ENCODE measurements around the gene ZNF718. TPM values are rescaled to one million over a fixed set of nuclear protein-coding genes. Genes with fewer than 3 reads are reported as not detected.
"Not testable (repeated sequence)": the region's sequence is repeated elsewhere in the genome, so short reads cannot be mapped to it uniquely, and the experiment has no call there.

The ZNF718 gene
- total RNA-seq, 1 donor from 2014 or later, result 10.5 TPM

- Mint-ChIP-seq H3K4me3 (no peak overlapping the region), H3K27ac (no peak overlapping the region), H3K27me3 (no peaks in the 10 kb centered on the region), H3K9me3 (peaks cover 31% of the 10 kb centered on the region), H3K36me3 (peaks cover 5% of the 10 kb centered on the region), H3K4me1 (ENCODE audit: unreplicated experiment) (no peaks in the 10 kb centered on the region)
- no peak for DNase-seq (ENCODE audit: extremely low spot score, unreplicated experiment)
- TF ChIP-seq CTCF (conservative IDR thresholded peaks at IDR 0.05), result no peak
These were observed 49.5 kb downstream of the ZNF718 start for GRCh38 chr4:173666-174314.

DNA sequence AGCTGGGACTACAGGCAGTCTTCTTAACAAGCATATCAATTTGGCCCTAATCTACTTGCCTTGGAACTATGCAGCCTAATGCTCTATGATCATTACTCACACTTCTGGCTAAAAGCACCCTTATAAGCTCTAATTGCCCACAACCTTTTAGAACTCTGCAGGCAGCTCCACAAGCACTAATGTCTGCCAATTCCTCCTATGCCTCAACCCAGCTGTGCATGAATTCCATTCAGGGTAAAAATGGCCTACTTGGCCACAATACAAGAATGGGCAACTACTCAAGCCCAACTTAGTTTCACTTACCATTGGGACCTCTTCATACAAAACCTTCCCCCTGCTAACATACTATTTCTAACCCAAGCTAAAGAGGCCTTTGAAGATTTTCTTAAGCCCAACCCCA, 51.7 kb downstream of the ZNF718 start:
- TF ChIP-seq CTCF (conservative IDR thresholded peaks at IDR 0.05), result no peak
- H3K4me3 Mint-ChIP-seq, result no peak overlapping the region
- no peaks in the 10 kb centered on the region for H3K4me1 Mint-ChIP-seq (ENCODE audit: unreplicated experiment)
- no peaks in the 10 kb centered on the region for H3K36me3 Mint-ChIP-seq
- no peak for DNase-seq (ENCODE audit: extremely low spot score, unreplicated experiment)
- no peaks in the 10 kb centered on the region for H3K27me3 Mint-ChIP-seq
- H3K9me3 Mint-ChIP-seq, result peaks cover 39% of the 10 kb centered on the region
- no peak overlapping the region for H3K27ac Mint-ChIP-seq

DNA sequence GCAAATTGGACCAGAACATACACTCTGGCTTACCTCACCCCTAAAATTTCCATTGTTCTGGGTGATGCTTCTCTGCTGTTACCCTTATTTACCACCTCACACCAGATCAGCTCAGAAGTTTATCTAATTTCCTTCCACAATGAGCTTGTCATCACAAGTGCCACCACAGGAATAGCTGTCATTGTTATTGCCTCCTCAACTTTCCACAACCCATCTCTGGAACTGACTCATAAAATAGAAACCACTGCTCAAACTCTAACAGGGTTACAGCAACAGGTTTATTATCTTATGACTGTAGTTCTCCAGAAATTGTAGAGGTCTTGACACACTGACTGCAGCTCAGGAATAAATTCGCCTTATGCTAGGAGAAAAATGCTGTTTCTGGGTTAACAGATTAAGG, 52.7 kb downstream of the ZNF718 start:
- Mint-ChIP-seq H3K4me3 (no peak overlapping the region), H3K9me3 (peaks cover 39% of the 10 kb centered on the region), H3K4me1 (ENCODE audit: unreplicated experiment) (no peaks in the 10 kb centered on the region), H3K27ac (no peak overlapping the region), H3K27me3 (no peaks in the 10 kb centered on the region), H3K36me3 (no peaks in the 10 kb centered on the region)
- TF ChIP-seq CTCF (conservative IDR thresholded peaks at IDR 0.05), result no peak
- DNase-seq (ENCODE audit: extremely low spot score, unreplicated experiment), result no peak

DNA sequence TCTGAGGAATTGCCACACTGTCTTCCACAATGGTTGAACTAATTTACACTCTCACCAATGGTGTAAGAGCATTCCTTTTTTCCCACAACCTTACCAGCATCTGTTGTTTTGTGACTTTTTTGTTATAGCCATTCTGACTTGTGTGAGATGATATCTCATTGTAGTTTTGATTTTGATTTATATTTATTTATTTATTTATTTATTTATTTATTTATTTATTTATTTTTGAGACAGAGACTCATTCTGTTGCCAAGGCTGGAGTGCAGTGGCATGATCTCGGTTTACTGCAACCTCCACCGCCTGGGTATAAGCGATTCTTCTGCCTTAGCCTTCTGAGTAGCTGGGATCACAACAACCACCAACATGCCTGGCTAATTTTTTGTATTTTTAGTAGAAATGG, 57.9 kb downstream of the ZNF718 start:
- H3K9me3 Mint-ChIP-seq, result peaks cover 23% of the 10 kb centered on the region
- not testable (repeated sequence) for H3K4me3 Mint-ChIP-seq; H3K4me1 Mint-ChIP-seq (ENCODE audit: unreplicated experiment); H3K36me3 Mint-ChIP-seq; H3K27me3 Mint-ChIP-seq; H3K27ac Mint-ChIP-seq; DNase-seq (ENCODE audit: extremely low spot score, unreplicated experiment)

DNA sequence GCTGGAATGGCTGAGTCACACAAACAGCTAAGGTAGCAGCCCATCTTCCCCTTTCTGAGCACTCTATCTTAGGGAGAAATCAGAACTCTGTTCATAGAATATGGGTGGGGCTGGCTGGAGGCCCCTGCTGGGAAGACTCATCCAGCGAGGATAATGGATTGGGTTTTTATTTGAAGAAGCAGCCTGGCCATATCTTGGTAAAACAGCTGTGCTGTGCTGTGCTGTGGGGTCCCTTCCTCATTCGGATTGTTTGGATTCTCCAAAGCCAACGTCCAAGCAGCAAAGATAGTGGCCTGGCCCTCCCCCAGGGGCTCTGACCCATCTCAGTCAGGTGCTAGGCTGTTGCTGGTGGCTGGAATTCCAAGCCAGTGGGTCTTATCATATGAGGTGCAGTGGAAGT, 63.8 kb downstream of the ZNF718 start:
- no peak for TF ChIP-seq CTCF (conservative IDR thresholded peaks at IDR 0.05)
- Mint-ChIP-seq H3K27ac (no peak overlapping the region), H3K9me3 (peaks cover 12% of the 10 kb centered on the region), H3K27me3 (no peaks in the 10 kb centered on the region), H3K4me3 (no peak overlapping the region), H3K4me1 (ENCODE audit: unreplicated experiment) (no peaks in the 10 kb centered on the region), H3K36me3 (no peaks in the 10 kb centered on the region)
- DNase-seq (ENCODE audit: extremely low spot score, unreplicated experiment), result no peak

GRCh38 chr4:195159-195558, 70.9 kb downstream of the ZNF718 start:
- not testable (repeated sequence) for H3K36me3 Mint-ChIP-seq; H3K27me3 Mint-ChIP-seq; H3K4me1 Mint-ChIP-seq (ENCODE audit: unreplicated experiment); H3K4me3 Mint-ChIP-seq; DNase-seq (ENCODE audit: extremely low spot score, unreplicated experiment); H3K27ac Mint-ChIP-seq
- peaks cover 22% of the 10 kb centered on the region for H3K9me3 Mint-ChIP-seq

DNA sequence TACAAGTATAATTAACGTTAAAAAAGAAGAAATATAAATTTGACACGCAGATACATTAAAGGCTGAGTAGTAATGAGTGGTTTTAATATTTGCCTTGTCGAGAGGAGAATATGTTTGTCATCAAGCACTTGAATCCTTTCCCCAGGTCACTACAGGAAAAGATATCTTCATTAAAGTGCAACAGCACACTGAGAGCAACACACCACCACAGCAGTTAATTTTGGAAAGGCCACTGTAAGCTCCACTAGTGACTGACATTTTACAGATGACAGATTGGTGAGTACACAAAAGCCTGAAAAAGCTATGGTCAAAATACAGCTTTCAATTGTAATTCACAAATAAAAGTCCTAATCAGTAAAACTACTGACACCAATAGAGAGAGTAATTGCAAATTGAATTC, 76.6 kb downstream of the ZNF718 start:
- DNase-seq (ENCODE audit: extremely low spot score, unreplicated experiment), result no peak
- H3K9me3 Mint-ChIP-seq, result peaks cover 22% of the 10 kb centered on the region

DNA sequence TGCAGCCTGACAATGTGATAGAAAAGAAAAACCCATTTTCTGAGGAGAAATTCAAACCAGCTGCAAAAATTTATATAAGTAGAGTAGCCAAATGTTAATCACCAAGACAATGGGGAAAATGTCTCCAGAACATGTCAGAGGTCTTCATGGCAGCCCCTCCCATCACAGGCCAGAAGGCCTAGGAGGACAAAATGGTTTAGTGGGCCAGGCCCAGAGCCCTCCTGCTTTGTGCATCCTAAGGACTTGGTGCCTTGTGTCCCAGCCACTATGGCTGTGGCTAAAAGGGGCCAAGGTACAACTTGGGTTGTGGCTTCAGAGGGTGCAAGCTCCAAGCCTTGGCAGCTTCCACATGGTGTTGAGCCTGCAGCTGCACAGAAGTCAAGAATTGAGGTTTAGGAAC, 78.5 kb downstream of the ZNF718 start:
- not testable (repeated sequence) for H3K4me3 Mint-ChIP-seq; H3K36me3 Mint-ChIP-seq; H3K27ac Mint-ChIP-seq; H3K4me1 Mint-ChIP-seq (ENCODE audit: unreplicated experiment); H3K27me3 Mint-ChIP-seq; DNase-seq (ENCODE audit: extremely low spot score, unreplicated experiment)
- H3K9me3 Mint-ChIP-seq, result peaks cover 26% of the 10 kb centered on the region

More for the DNA sequence above, 76.6 kb downstream of the ZNF718 start:
- Mint-ChIP-seq H3K4me1 (ENCODE audit: unreplicated experiment) (no peaks in the 10 kb centered on the region), H3K27me3 (no peaks in the 10 kb centered on the region), H3K36me3 (peaks cover 5% of the 10 kb centered on the region), H3K27ac (no peak overlapping the region), H3K4me3 (no peak overlapping the region)
- no peak for TF ChIP-seq CTCF (conservative IDR thresholded peaks at IDR 0.05)

All from type B pancreatic cell (in vitro differentiated cells).